ENCODE results near the gene CGB8.

CGB8 gene

GRCh38 chr19:49014123-49014869 is 34.6 kb downstream of the CGB8 start:
- WGBS (ENCODE audit: extremely low coverage, insufficient coverage, insufficient read length), result no CpG with 5 or more reads among the region's 32 CpGs
- Histone ChIP-seq H2BK120ac (ENCODE audit: insufficient read depth, low read length, poor library complexity) (peak overlapping the region; percentile 35), H2BK12ac (ENCODE audit: low read length) (no peak overlapping the region), H3K27ac (ENCODE audit: low read depth, low read length) (no peak overlapping the region), H3K9me3 (ENCODE audit: insufficient read depth, low read depth, low read length) (peaks cover 3% of the 10 kb centered on the region), H3K79me2 (ENCODE audit: control insufficient read depth, insufficient read depth, low read length, poor library complexity) (no peaks in the 10 kb centered on the region), H3K9ac (ENCODE audit: low read length) (no peak overlapping the region), H2AK5ac (ENCODE audit: low read length) (no peak overlapping the region), H3K4me2 (ENCODE audit: low read length) (no peak overlapping the region), H3K27me3 (ENCODE audit: insufficient read depth, low read length) (peaks cover 7% of the 10 kb centered on the region), H3K4ac (ENCODE audit: low read depth, low read length) (no peak overlapping the region), H3K36me3 (ENCODE audit: control insufficient read depth in 1 of 2, insufficient read depth in 2 of 2, low read length in 2 of 2) (peaks cover 51 to 56% of the 10 kb centered on the region in 2 experiments), H3K14ac (ENCODE audit: low read length) (peak overlapping the region; percentile 21), H4K8ac (ENCODE audit: low read depth, low read length) (peak overlapping the region; percentile 8), H3K4me3 (ENCODE audit: low read depth, low read length) (no peak overlapping the region), H3K4me1 (ENCODE audit: control insufficient read depth in 1 of 2, insufficient read depth in 2 of 2, low read length in 2 of 2) (peaks cover 5 to 11% of the 10 kb centered on the region in 2 experiments), H4K12ac (ENCODE audit: low read depth, low read length) (no peak overlapping the region), H4K91ac (ENCODE audit: low read depth, low read length) (peak overlapping the region; percentile 81), H3K79me1 (ENCODE audit: low read length) (peaks cover 12% of the 10 kb centered on the region), H3K23ac (ENCODE audit: low read length) (no peak overlapping the region), H2AFZ (ENCODE audit: insufficient read depth, low read length, poor library complexity) (no peak overlapping the region), H3K18ac (ENCODE audit: low read length) (no peak overlapping the region), H2BK5ac (ENCODE audit: low read depth, low read length, poor library complexity) (no peak overlapping the region)
- DNase-seq, result peak; percentile 75 to 87

GRCh38 chr19:49011194-49011593 is 37.7 kb downstream of the CGB8 start:
- Histone ChIP-seq H3K79me2 (ENCODE audit: control insufficient read depth, insufficient read depth, low read length, poor library complexity) (no peaks in the 10 kb centered on the region), H3K9ac (ENCODE audit: low read length) (no peak overlapping the region), H2BK12ac (ENCODE audit: low read length) (no peak overlapping the region), H3K27me3 (ENCODE audit: insufficient read depth, low read length) (no peaks in the 10 kb centered on the region), H3K18ac (ENCODE audit: low read length) (no peak overlapping the region), H3K4me1 (ENCODE audit: control insufficient read depth in 1 of 2, insufficient read depth in 2 of 2, low read length in 2 of 2) (no peaks in the 10 kb centered on the region), H2BK120ac (ENCODE audit: insufficient read depth, low read length, poor library complexity) (no peak overlapping the region), H3K4me2 (ENCODE audit: low read length) (no peak overlapping the region), H2AFZ (ENCODE audit: insufficient read depth, low read length, poor library complexity) (no peak overlapping the region), H3K14ac (ENCODE audit: low read length) (no peak overlapping the region), H4K12ac (ENCODE audit: low read depth, low read length) (no peak overlapping the region), H2AK5ac (ENCODE audit: low read length) (no peak overlapping the region), H3K36me3 (ENCODE audit: control insufficient read depth in 1 of 2, insufficient read depth in 2 of 2, low read length in 2 of 2) (peaks cover 61 to 68% of the 10 kb centered on the region in 2 experiments), H2BK5ac (ENCODE audit: low read depth, low read length, poor library complexity) (no peak overlapping the region), H3K23ac (ENCODE audit: low read length) (no peak overlapping the region), H3K9me3 (ENCODE audit: insufficient read depth, low read depth, low read length) (peaks cover 3% of the 10 kb centered on the region), H3K4me3 (ENCODE audit: low read depth, low read length) (no peak overlapping the region), H3K27ac (ENCODE audit: low read depth, low read length) (no peak overlapping the region), H4K8ac (ENCODE audit: low read depth, low read length) (no peak overlapping the region), H3K4ac (ENCODE audit: low read depth, low read length) (no peak overlapping the region), H3K79me1 (ENCODE audit: low read length) (peaks cover 8% of the 10 kb centered on the region), H4K91ac (ENCODE audit: low read depth, low read length) (peak overlapping the region; percentile 42)
- DNase-seq, result no peak
- WGBS (ENCODE audit: extremely low coverage, insufficient coverage, insufficient read length), result no CpG with 5 or more reads among the region's 17 CpGs

GRCh38 chr19:49010453-49010852 is 38.5 kb downstream of the CGB8 start:
- no peak overlapping the region for H4K8ac ChIP-seq (ENCODE audit: low read depth, low read length)
- H3K4ac ChIP-seq (ENCODE audit: low read depth, low read length), result no peak overlapping the region
- H3K9me3 ChIP-seq (ENCODE audit: insufficient read depth, low read depth, low read length), result peaks cover 3% of the 10 kb centered on the region
- no peak overlapping the region for H4K12ac ChIP-seq (ENCODE audit: low read depth, low read length)
- H3K27me3 ChIP-seq (ENCODE audit: insufficient read depth, low read length), result no peaks in the 10 kb centered on the region
- H3K4me3 ChIP-seq (ENCODE audit: low read depth, low read length), result no peak overlapping the region
- H3K79me2 ChIP-seq (ENCODE audit: control insufficient read depth, insufficient read depth, low read length, poor library complexity), result no peaks in the 10 kb centered on the region
- no peak overlapping the region for H2AK5ac ChIP-seq (ENCODE audit: low read length)
- H3K4me2 ChIP-seq (ENCODE audit: low read length), result no peak overlapping the region
- no CpG with 5 or more reads among the region's 18 CpGs for WGBS (ENCODE audit: extremely low coverage, insufficient coverage, insufficient read length)
- no peaks in the 10 kb centered on the region for H3K4me1 ChIP-seq (ENCODE audit: control insufficient read depth in 1 of 2, insufficient read depth in 2 of 2, low read length in 2 of 2)
- peaks cover 62 to 66% of the 10 kb centered on the region in 2 experiments for H3K36me3 ChIP-seq (ENCODE audit: control insufficient read depth in 1 of 2, insufficient read depth in 2 of 2, low read length in 2 of 2)
- H3K79me1 ChIP-seq (ENCODE audit: low read length), result peaks cover 8% of the 10 kb centered on the region
- H2BK5ac ChIP-seq (ENCODE audit: low read depth, low read length, poor library complexity), result no peak overlapping the region
- no peak overlapping the region for H3K18ac ChIP-seq (ENCODE audit: low read length)
- DNase-seq, result no peak
- no peak overlapping the region for H2AFZ ChIP-seq (ENCODE audit: insufficient read depth, low read length, poor library complexity)
- no peak overlapping the region for H4K91ac ChIP-seq (ENCODE audit: low read depth, low read length)
- H3K27ac ChIP-seq (ENCODE audit: low read depth, low read length), result no peak overlapping the region
- H3K14ac ChIP-seq (ENCODE audit: low read length), result no peak overlapping the region
- no peak overlapping the region for H3K23ac ChIP-seq (ENCODE audit: low read length)
- no peak overlapping the region for H2BK12ac ChIP-seq (ENCODE audit: low read length)
- H2BK120ac ChIP-seq (ENCODE audit: insufficient read depth, low read length, poor library complexity), result no peak overlapping the region
- no peak overlapping the region for H3K9ac ChIP-seq (ENCODE audit: low read length)

- H3K23ac ChIP-seq (ENCODE audit: low read length), result no peak overlapping the region
- no peak overlapping the region for H2AK5ac ChIP-seq (ENCODE audit: low read length)
- peaks cover 6% of the 10 kb centered on the region for H3K79me1 ChIP-seq (ENCODE audit: low read length)
- no peak overlapping the region for H3K9ac ChIP-seq (ENCODE audit: low read length)
- H3K27me3 ChIP-seq (ENCODE audit: insufficient read depth, low read length), result no peaks in the 10 kb centered on the region
- H3K36me3 ChIP-seq (ENCODE audit: control insufficient read depth in 1 of 2, insufficient read depth in 2 of 2, low read length in 2 of 2), result peaks cover 61 to 66% of the 10 kb centered on the region in 2 experiments
- no peaks in the 10 kb centered on the region for H3K79me2 ChIP-seq (ENCODE audit: control insufficient read depth, insufficient read depth, low read length, poor library complexity)
- peaks cover 3% of the 10 kb centered on the region for H3K9me3 ChIP-seq (ENCODE audit: insufficient read depth, low read depth, low read length)
- H2AFZ ChIP-seq (ENCODE audit: insufficient read depth, low read length, poor library complexity), result no peak overlapping the region
- WGBS (ENCODE audit: extremely low coverage, insufficient coverage, insufficient read length), result no CpG with 5 or more reads among the region's 18 CpGs
- no peak overlapping the region for H3K27ac ChIP-seq (ENCODE audit: low read depth, low read length)
- DNase-seq, result no peak
- no peak overlapping the region for H3K4me2 ChIP-seq (ENCODE audit: low read length)
- no peak overlapping the region for H3K14ac ChIP-seq (ENCODE audit: low read length)
- H4K12ac ChIP-seq (ENCODE audit: low read depth, low read length), result no peak overlapping the region
- H3K4ac ChIP-seq (ENCODE audit: low read depth, low read length), result no peak overlapping the region
- H2BK120ac ChIP-seq (ENCODE audit: insufficient read depth, low read length, poor library complexity), result no peak overlapping the region
- H3K18ac ChIP-seq (ENCODE audit: low read length), result no peak overlapping the region
- H3K4me1 ChIP-seq (ENCODE audit: control insufficient read depth in 1 of 2, insufficient read depth in 2 of 2, low read length in 2 of 2), result no peaks in the 10 kb centered on the region
- H4K8ac ChIP-seq (ENCODE audit: low read depth, low read length), result no peak overlapping the region
- no peak overlapping the region for H2BK12ac ChIP-seq (ENCODE audit: low read length)
- no peak overlapping the region for H3K4me3 ChIP-seq (ENCODE audit: low read depth, low read length)
- no peak overlapping the region for H4K91ac ChIP-seq (ENCODE audit: low read depth, low read length)
- no peak overlapping the region for H2BK5ac ChIP-seq (ENCODE audit: low read depth, low read length, poor library complexity)
These were observed 39.1 kb downstream of the CGB8 start for GRCh38 chr19:49009828-49010227.

Measured in trophoblast cell (in vitro differentiated cells and primary cell).